Brain microvascular endothelial cell (primary cell): ENCODE data around the gene OTUB1.

Experiments used
- DNase-seq: peaks from one replicate; pipeline ENCODE4 v3.0.0-alpha.2; 2020
- H3K27ac ChIP-seq: fragments of 250-450 bp; sonication (Bioruptor Pico); 2 replicates; pipeline ENCODE4 v1.5.1; 2020; ENCODE audit warnings: mild to moderate bottlenecking, moderate library complexity
- H3K27me3 ChIP-seq: fragments of 250-450 bp; sonication (Bioruptor Pico); replicated peaks from 2 replicates; pipeline ENCODE4 v1.5.1; 2020; ENCODE audit warnings: mild to moderate bottlenecking
- H3K36me3 ChIP-seq: fragments of 250-450 bp; sonication (Bioruptor Pico); replicated peaks from 2 replicates; pipeline ENCODE4 v1.5.1; 2020; ENCODE audit warnings: mild to moderate bottlenecking
- H3K4me3 ChIP-seq: 2 replicates; pipeline ENCODE4 v1.5.1; 2011; ENCODE audit warnings: low read depth, mild to moderate bottlenecking, control low read depth, low read length, moderate library complexity
- CTCF ChIP-seq: IDR thresholded peaks from 2 replicates; pipeline ENCODE4 v1.5.1; 2011; ENCODE audit warnings: low read depth, mild to moderate bottlenecking, moderate library complexity, low read length, control low read depth, inconsistent platforms; ENCODE audit errors: missing control alignments
- in situ Hi-C: cut with HindIII; loops from 2 replicates; pipeline ENCODE4 v1.10.0; 2017; ENCODE audit warnings: low sequenced_read_pairs, low pct_ligation_motif_present

Gene OTUB1

GRCh38 chr11:64010783-64011182 is 24.5 kb downstream of the OTUB1 start:
- Histone ChIP-seq H3K36me3 (no peaks in the 10 kb centered on the region), H3K4me3 (no peak overlapping the region), H3K27me3 (no peaks in the 10 kb centered on the region), H3K27ac (no peak overlapping the region)
- TF ChIP-seq CTCF, result no peak
- in situ Hi-C loops, result no loop called here
- DNase-seq, result no peak

- Histone ChIP-seq H3K36me3 (no peaks in the 10 kb centered on the region), H3K27me3 (no peaks in the 10 kb centered on the region), H3K27ac (no peak overlapping the region), H3K4me3 (no peak overlapping the region)
- no peak for DNase-seq
- in situ Hi-C loops, result no loop called here
- TF ChIP-seq CTCF, result no peak
Measured at GRCh38 chr11:64011371-64011770, 25.1 kb downstream of the OTUB1 start.

- no peak for TF ChIP-seq CTCF
Measured at GRCh38 chr11:64013141-64013896, 27.1 kb downstream of the OTUB1 start.

GRCh38 chr11:64014356-64014755 is 28.1 kb downstream of the OTUB1 start:
- in situ Hi-C loops, result no loop called here
- no peaks in the 10 kb centered on the region for H3K36me3 ChIP-seq
- H3K27ac ChIP-seq, result no peak overlapping the region
- no peak for DNase-seq
- no peaks in the 10 kb centered on the region for H3K27me3 ChIP-seq
- TF ChIP-seq CTCF, result no peak
- H3K4me3 ChIP-seq, result no peak overlapping the region

More at GRCh38 chr11:64013141-64013896, 27.1 kb downstream of the OTUB1 start:
- no peak overlapping the region for H3K27ac ChIP-seq
- DNase-seq, result no peak
- in situ Hi-C loops, result no loop called here
- no peak overlapping the region for H3K4me3 ChIP-seq
- no peaks in the 10 kb centered on the region for H3K36me3 ChIP-seq
- no peaks in the 10 kb centered on the region for H3K27me3 ChIP-seq

GRCh38 chr11:64015510-64015909 is 29.3 kb downstream of the OTUB1 start:
- Histone ChIP-seq H3K27me3 (no peaks in the 10 kb centered on the region), H3K4me3 (no peak overlapping the region), H3K27ac (no peak overlapping the region), H3K36me3 (no peaks in the 10 kb centered on the region)
- no peak for TF ChIP-seq CTCF
- in situ Hi-C loops, result no loop called here
- no peak for DNase-seq
